ENCODE measurements around the gene LPCAT1. TPM values are rescaled to one million over a fixed set of nuclear protein-coding genes. Genes with fewer than 3 reads are reported as not detected.
"Not testable (repeated sequence)": the region's sequence is repeated elsewhere in the genome, so short reads cannot be mapped to it uniquely, and the experiment has no call there.

LPCAT1 gene
- total RNA-seq, 2 experiments from 2014 or later: 42.5 to 54.5 TPM

GRCh38 chr5:1461396-1461795 lies 62.4 kb downstream of the LPCAT1 start:
- ChIA-PET CTCF (no interaction called here), POLR2A (no interaction called here)
- Mint-ChIP-seq H3K27me3 (no peaks in the 10 kb centered on the region), H3K36me3 (ENCODE audit: low read depth) (peaks cover 51% of the 10 kb centered on the region), H3K4me3 (no peak overlapping the region), H3K27ac (no peak overlapping the region), H3K4me1 (no peaks in the 10 kb centered on the region), H3K9me3 (ENCODE audit: low read depth) (peaks cover 10% of the 10 kb centered on the region)
- DNase-seq (no peak), ATAC-seq (no peak)
- intact Hi-C loops (cut with DNase I, micrococcal nuclease): no loop called here

- H3K9me3 Mint-ChIP-seq (ENCODE audit: low read depth): peaks cover 11% of the 10 kb centered on the region
- intact Hi-C loops (cut with DNase I, micrococcal nuclease): no loop called here
- ATAC-seq (no peak), DNase-seq (no peak)
- no peaks in the 10 kb centered on the region for H3K27me3 Mint-ChIP-seq
- no peak overlapping the region for H3K27ac Mint-ChIP-seq
- CTCF ChIA-PET: no interaction called here
- POLR2A ChIA-PET: no interaction called here
- no peaks in the 10 kb centered on the region for H3K4me1 Mint-ChIP-seq
- no peak overlapping the region for H3K4me3 Mint-ChIP-seq
- H3K36me3 Mint-ChIP-seq (ENCODE audit: low read depth): peaks cover 40% of the 10 kb centered on the region
Measured at GRCh38 chr5:1460054-1460682, 63.6 kb downstream of the LPCAT1 start.

- intact Hi-C loops (cut with DNase I, micrococcal nuclease); CTCF ChIA-PET; H3K4me3 Mint-ChIP-seq; DNase-seq; ATAC-seq; H3K27ac Mint-ChIP-seq; H3K4me1 Mint-ChIP-seq; POLR2A ChIA-PET; H3K27me3 Mint-ChIP-seq: not testable (repeated sequence)
- peaks cover 33% of the 10 kb centered on the region for H3K36me3 Mint-ChIP-seq (ENCODE audit: low read depth)
- peaks cover 10% of the 10 kb centered on the region for H3K9me3 Mint-ChIP-seq (ENCODE audit: low read depth)
Measured at GRCh38 chr5:1459435-1459834, 64.3 kb downstream of the LPCAT1 start.

- H3K27ac Mint-ChIP-seq; POLR2A ChIA-PET; H3K4me1 Mint-ChIP-seq; H3K4me3 Mint-ChIP-seq; ATAC-seq; DNase-seq; intact Hi-C loops (cut with DNase I, micrococcal nuclease): not testable (repeated sequence)
- peaks cover 12% of the 10 kb centered on the region for H3K27me3 Mint-ChIP-seq
- CTCF ChIA-PET: interaction anchor here (1.6 kb wide), 1 partner anchor 14 kb away, joined by 4 read pairs; no protein-coding TSS in a partner anchor
- peaks cover 12% of the 10 kb centered on the region for H3K36me3 Mint-ChIP-seq (ENCODE audit: low read depth)
- peaks cover 22% of the 10 kb centered on the region for H3K9me3 Mint-ChIP-seq (ENCODE audit: low read depth)
Measured at GRCh38 chr5:1456110-1456881, 67.5 kb downstream of the LPCAT1 start.

- ATAC-seq: no peak
- no peak overlapping the region for H3K4me3 Mint-ChIP-seq
- H3K9me3 Mint-ChIP-seq (ENCODE audit: low read depth): peaks cover 22% of the 10 kb centered on the region
- no peak overlapping the region for H3K27ac Mint-ChIP-seq
- H3K4me1 Mint-ChIP-seq: peaks cover 4% of the 10 kb centered on the region
- CTCF ChIA-PET: interaction anchor here (0.7 to 1.1 kb wide), 2 partner anchors 191 to 280 kb away, joined by 3 to 4 read pairs; no protein-coding TSS in a partner anchor
- peaks cover 17% of the 10 kb centered on the region for H3K27me3 Mint-ChIP-seq
- POLR2A ChIA-PET: no interaction called here
- H3K36me3 Mint-ChIP-seq (ENCODE audit: low read depth): peaks cover 5% of the 10 kb centered on the region
- intact Hi-C loops (cut with DNase I, micrococcal nuclease): no loop called here
- no peak for DNase-seq
Measured at GRCh38 chr5:1453613-1454012, 70.1 kb downstream of the LPCAT1 start.

- POLR2A ChIA-PET: no interaction called here
- intact Hi-C loops (cut with DNase I, micrococcal nuclease): no loop called here
- ATAC-seq (no peak), DNase-seq (no peak)
- H3K4me1 Mint-ChIP-seq: peaks cover 25% of the 10 kb centered on the region
- peaks cover 32% of the 10 kb centered on the region for H3K27me3 Mint-ChIP-seq
- H3K27ac Mint-ChIP-seq: no peak overlapping the region
- no peak overlapping the region for H3K4me3 Mint-ChIP-seq
- CTCF ChIA-PET: interaction anchor here (0.5 to 0.6 kb wide), 2 partner anchors 40 to 86 kb away, joined by 3 read pairs; no protein-coding TSS in a partner anchor
- peaks cover 10% of the 10 kb centered on the region for H3K9me3 Mint-ChIP-seq (ENCODE audit: low read depth)
- no peaks in the 10 kb centered on the region for H3K36me3 Mint-ChIP-seq (ENCODE audit: low read depth)
Measured at GRCh38 chr5:1449081-1449630, 74.6 kb downstream of the LPCAT1 start.

GRCh38 chr5:1448511-1449011 lies 75.2 kb downstream of the LPCAT1 start:
- Mint-ChIP-seq H3K27me3 (peaks cover 34% of the 10 kb centered on the region), H3K27ac (no peak overlapping the region), H3K4me3 (no peak overlapping the region), H3K9me3 (ENCODE audit: low read depth) (peaks cover 6% of the 10 kb centered on the region), H3K36me3 (ENCODE audit: low read depth) (no peaks in the 10 kb centered on the region), H3K4me1 (peaks cover 28% of the 10 kb centered on the region)
- ChIA-PET POLR2A (no interaction called here), CTCF (interaction anchor here (0.5 kb wide), 1 partner anchor 41 kb away, joined by 3 read pairs; no protein-coding TSS in a partner anchor)
- ATAC-seq (peak; percentile 71), DNase-seq (peak; percentile 57)
- intact Hi-C loops (cut with DNase I, micrococcal nuclease): no loop called here

GRCh38 chr5:1447671-1448361 lies 75.9 kb downstream of the LPCAT1 start:
- intact Hi-C loops (cut with DNase I, micrococcal nuclease): no loop called here
- DNase-seq: peak; percentile 44
- Mint-ChIP-seq H3K4me3 (no peak overlapping the region), H3K4me1 (peaks cover 28% of the 10 kb centered on the region), H3K36me3 (ENCODE audit: low read depth) (no peaks in the 10 kb centered on the region), H3K27ac (no peak overlapping the region), H3K27me3 (peaks cover 37% of the 10 kb centered on the region), H3K9me3 (ENCODE audit: low read depth) (no peaks in the 10 kb centered on the region)
- ATAC-seq: peak; percentile 11
- ChIA-PET CTCF (no interaction called here), POLR2A (no interaction called here)

GRCh38 chr5:1446602-1447343 lies 77.0 kb downstream of the LPCAT1 start:
- no peaks in the 10 kb centered on the region for H3K9me3 Mint-ChIP-seq (ENCODE audit: low read depth)
- ChIA-PET CTCF (no interaction called here), POLR2A (no interaction called here)
- no peak for DNase-seq
- H3K27me3 Mint-ChIP-seq: peaks cover 41% of the 10 kb centered on the region
- H3K4me1 Mint-ChIP-seq: peaks cover 28% of the 10 kb centered on the region
- H3K27ac Mint-ChIP-seq: no peak overlapping the region
- intact Hi-C loops (cut with DNase I, micrococcal nuclease): no loop called here
- no peaks in the 10 kb centered on the region for H3K36me3 Mint-ChIP-seq (ENCODE audit: low read depth)
- no peak overlapping the region for H3K4me3 Mint-ChIP-seq
- ATAC-seq: no peak

GRCh38 chr5:1445689-1446601 lies 77.8 kb downstream of the LPCAT1 start:
- Mint-ChIP-seq H3K4me3 (no peak overlapping the region), H3K27me3 (peaks cover 44% of the 10 kb centered on the region), H3K36me3 (ENCODE audit: low read depth) (no peaks in the 10 kb centered on the region), H3K4me1 (peaks cover 28% of the 10 kb centered on the region), H3K27ac (no peak overlapping the region), H3K9me3 (ENCODE audit: low read depth) (no peaks in the 10 kb centered on the region)
- DNase-seq (no peak), ATAC-seq (no peak)
- intact Hi-C loops (cut with DNase I, micrococcal nuclease): no loop called here
- ChIA-PET CTCF (no interaction called here), POLR2A (no interaction called here)
